K562 (cell line): ENCODE data around the gene HIVEP1. TPM values are rescaled to one million over a fixed set of nuclear protein-coding genes. Genes with fewer than 3 reads are reported as not detected.

Experiments used
- ATAC-seq: fragments of 200-7000 bp; cut with Tn5 transposase; 3 replicates; pipeline ENCODE4 v1.9.1; 2020; ENCODE audit warnings: moderate library complexity
- BruUV-seq: library from RNA; stranded (reverse); fragments of 400-500 nt; replicated peaks from 2 replicates; lab custom pipeline; 2021; lab: Mats Ljungman, UMichigan
- CTCF ChIA-PET: fragments of 300-600 bp; formaldehyde crosslinking; extraction: SDS; loops from one replicate; lab custom pipeline; 2021; ENCODE audit warnings: low intra/inter-chr PET ratio; lab: Yijun Ruan, JAX
- POLR2A ChIA-PET: fragments of 300-600, 350-650 bp; sonication (Branson Sonifier 250); formaldehyde crosslinking; extraction: SDS; loops from one replicate; lab custom pipeline; 2021; ENCODE audit warnings: antibody characterized with exemption, inconsistent platforms; lab: Yijun Ruan, JAX
- DNase-seq, 4 experiments: peaks; one replicate each; pipeline versions ENCODE4 v3.0.0 to v3.0.0-alpha.2; 2011 to 2018; ENCODE audit warnings: low spot score in 3 of 4, mixed read lengths in 3 of 4; ENCODE audit errors: extremely low read depth in 1 of 4
- FAIRE-seq: peaks from 2 replicates; lab custom pipeline; 2011; peaks lifted over from hg19 to GRCh38; lab: Jason Lieb, UNC
- H2AFZ ChIP-seq: 2 replicates; pipeline ENCODE4 v1.6.0; 2011; ENCODE audit warnings: low read depth, low read length, control low read depth, inconsistent platforms
- H3K27ac ChIP-seq: fragments of 200-600 bp; 3 replicates; pipeline ENCODE4 v1.8.0; 2011; ENCODE audit warnings: low read depth, mild to moderate bottlenecking, control low read depth, inconsistent platforms, low read length, moderate library complexity, mixed read lengths; ENCODE audit errors: extremely low read depth
- H3K27me3 ChIP-seq, 2 experiments: fragments of 300-600 bp in 1 of 2; 2 replicates in 1 of 2; 3 replicates in 1 of 2; pipeline versions ENCODE4 v1.6.0 to v1.8.0; 2011; ENCODE audit warnings: inconsistent platforms in 2 of 2, low read length in 2 of 2, mild to moderate bottlenecking in 1 of 2, mixed read lengths in 1 of 2, moderate library complexity in 1 of 2; ENCODE audit not compliant: control insufficient read depth in 2 of 2, insufficient read depth in 2 of 2
- H3K36me3 ChIP-seq: fragments of 300-600 bp; 3 replicates; pipeline ENCODE4 v1.8.0; 2011; ENCODE audit warnings: mild to moderate bottlenecking, low read length, inconsistent platforms; ENCODE audit not compliant: control insufficient read depth, insufficient read depth
- H3K4me1 ChIP-seq, 2 experiments: fragments of 200-600 bp in 1 of 2; replicated peaks in 1 of 2; 2 replicates in 1 of 2; 3 replicates in 1 of 2; pipeline versions ENCODE4 v1.5.1 to v1.8.0; 2011; ENCODE audit warnings: inconsistent platforms in 2 of 2, low read length in 2 of 2, mild to moderate bottlenecking in 1 of 2, mixed read lengths in 1 of 2, moderate library complexity in 1 of 2; ENCODE audit not compliant: control insufficient read depth in 2 of 2, insufficient read depth in 2 of 2
- H3K4me2 ChIP-seq: 2 replicates; pipeline ENCODE4 v1.6.1; 2011; ENCODE audit warnings: low read length, control low read depth, inconsistent platforms, mixed read lengths; ENCODE audit not compliant: insufficient read depth
- H3K4me3 ChIP-seq: fragments of 200-600 bp; sonication (generic), shearing (Covaris generic); 2 replicates; pipeline ENCODE4 v1.5.1; 2016; ENCODE audit warnings: control low read depth, inconsistent platforms
- H3K79me2 ChIP-seq: fragments of 200-600 bp; 3 replicates; pipeline ENCODE4 v1.8.0; 2011; ENCODE audit warnings: low read length, inconsistent platforms; ENCODE audit not compliant: control insufficient read depth, insufficient read depth
- H3K9ac ChIP-seq, 2 experiments: 2 replicates each; pipeline versions ENCODE4 v1.6.0 to v1.6.1; 2011; ENCODE audit warnings: low read depth in 2 of 2, low read length in 2 of 2, control low read depth in 1 of 2, inconsistent platforms in 1 of 2, mild to moderate bottlenecking in 1 of 2, mixed read lengths in 1 of 2; ENCODE audit not compliant: insufficient read depth in 1 of 2
- H3K9me1 ChIP-seq: one replicate; pipeline ENCODE4 v1.6.0; 2011; ENCODE audit warnings: inconsistent platforms, mild to moderate bottlenecking, low read length, moderate library complexity; ENCODE audit not compliant: control insufficient read depth, insufficient read depth
- H3K9me3 ChIP-seq: replicated peaks from 2 replicates; pipeline ENCODE4 v1.5.1; 2011; ENCODE audit warnings: low read depth, low read length, inconsistent platforms; ENCODE audit not compliant: control insufficient read depth, insufficient read depth
- H4K20me1 ChIP-seq: replicated peaks from 2 replicates; pipeline ENCODE4 v1.6.1; 2011; ENCODE audit warnings: low read length, inconsistent platforms, mixed read lengths; ENCODE audit not compliant: control insufficient read depth, insufficient read depth
- ATF1 ChIP-seq, 2 experiments: fragments of 450-650 bp in 1 of 2; IDR thresholded peaks; 2 replicates each; pipeline ENCODE4 v1.6.1; 2016; ENCODE audit warnings: missing compliant biosample characterization in 1 of 2, missing genetic modification characterization in 1 of 2
- BCL6 ChIP-seq: fragments of 250-450 bp; sonication (Bioruptor Pico); IDR thresholded peaks from 2 replicates; pipeline ENCODE4 v1.4.0; 2020
- BRF2 ChIP-seq: IDR thresholded peaks from 3 replicates; pipeline ENCODE4 v1.6.1; 2011; ENCODE audit warnings: borderline replicate concordance, mild to moderate bottlenecking; ENCODE audit not compliant: insufficient read length, insufficient read depth
- CHD2 ChIP-seq: IDR thresholded peaks from 2 replicates; pipeline ENCODE4 v1.6.1; 2011; ENCODE audit warnings: low read depth, low read length
- CXXC5 ChIP-seq: fragments of 250-450 bp; sonication (Bioruptor Pico); IDR thresholded peaks from 2 replicates; pipeline ENCODE4 v1.8.0; 2022; ENCODE audit warnings: inconsistent platforms, mild to moderate bottlenecking, moderate library complexity
- EHMT2 ChIP-seq: fragments of 450-650 bp; IDR thresholded peaks from 2 replicates; pipeline ENCODE4 v1.6.1; 2018; ENCODE audit warnings: antibody characterized with exemption
- HCFC1 ChIP-seq: IDR thresholded peaks from 2 replicates; pipeline ENCODE4 v1.6.1; 2012; ENCODE audit warnings: low read depth, low read length, improper control_type of control experiment
- MYC ChIP-seq, 2 experiments: fragments of 250-450 bp in 1 of 2; sonication (Bioruptor Pico) in 1 of 2; IDR thresholded peaks; 2 replicates each; pipeline versions ENCODE4 v1.5.1 to v1.6.1; 2012 to 2021; ENCODE audit warnings: low read depth in 2 of 2, borderline replicate concordance in 1 of 2, improper control_type of control experiment in 1 of 2, low read length in 1 of 2, mild to moderate bottlenecking in 1 of 2, moderate library complexity in 1 of 2
- NONO ChIP-seq, 2 experiments: fragments of 200-400 bp in 1 of 2; fragments of 450-650 bp in 1 of 2; formaldehyde crosslinking in 1 of 2; IDR thresholded peaks; 2 replicates each; pipeline ENCODE4 v1.6.1; 2017; ENCODE audit warnings: low read depth in 2 of 2, mild to moderate bottlenecking in 2 of 2, moderate library complexity in 2 of 2, low read length in 1 of 2
- NR0B1 ChIP-seq: fragments of 450-650 bp; IDR thresholded peaks from one replicate; pipeline ENCODE4 v1.6.1; 2018; ENCODE audit warnings: mild to moderate bottlenecking, moderate library complexity; ENCODE audit not compliant: partially characterized antibody
- PTRF ChIP-seq: fragments of 450-650 bp; IDR thresholded peaks from 2 replicates; pipeline ENCODE4 v1.6.1; 2016; ENCODE audit warnings: mild to moderate bottlenecking, missing genetic modification characterization, missing compliant biosample characterization
- ZNF184 ChIP-seq: sonication (generic); formaldehyde crosslinking; IDR thresholded peaks from 2 replicates; pipeline ENCODE4 v1.5.0; 2020; ENCODE audit warnings: missing genetic modification reagents
- ZNF277 ChIP-seq: fragments of 250-450 bp; sonication (Bioruptor Pico); IDR thresholded peaks from 2 replicates; pipeline ENCODE4 v1.8.0; 2022; ENCODE audit warnings: inconsistent platforms, mild to moderate bottlenecking, moderate library complexity, borderline replicate concordance
- WGBS: fragments of 100-300 bp; shearing (Covaris generic); methylation state at CpG from one replicate; pipeline ENCODE4 v1.1.6; 2016; ENCODE audit warnings: low coverage, mixed read lengths; ENCODE audit not compliant: insufficient coverage; ENCODE audit errors: missing lambda C conversion rate; 5-methylcytosine and 5-hydroxymethylcytosine counted together
- in situ Hi-C: fragments of 300-500 bp; cut with MboI; formaldehyde crosslinking; loops from 4 replicates; pipeline ENCODE4 v1.15.0; 2018; ENCODE audit warnings: inconsistent platforms, mixed read lengths
- intact Hi-C: fragments of 100-400 bp; cut with micrococcal nuclease; formaldehyde crosslinking; loops from 2 replicates; pipeline ENCODE4 v1.14.2; 2022
- polyA plus RNA-seq, 8 experiments: library from polyadenylated mRNA; depleted of rRNA in 4 of 8; stranded (reverse) in 5 of 8; unstranded in 3 of 8; fragments of >200 nt; fragmentation: Nextera tagmentation in 2 of 8; fragmentation: Illumina TruSeq in 1 of 8; extraction: Ambion mirVana in 2 of 8; extraction: Trizol in 1 of 8; gene quantifications; 2 replicates each; pipeline versions ENCODE4 v1.2.1 to v1.2.3, GENCODE V29; 2011 to 2014; ENCODE audit warnings: inconsistent platforms in 1 of 8, missing spikeins in 1 of 8
- total RNA-seq, 7 experiments: library from RNA; depleted of rRNA in 6 of 7; stranded (reverse); fragments of >200 nt in 6 of 7; fragmentation: Illumina TruSeq in 2 of 7; extraction: Trizol in 2 of 7; gene quantifications; 2 replicates each; pipeline versions ENCODE4 v1.2.1 to v1.2.3, GENCODE V29; 2011 to 2021; ENCODE audit warnings: low replicate concordance in 1 of 7
- TF ChIP-seq, protein P1 (sequence below), 2 experiments: IDR thresholded peaks; 2 replicates each; pipeline ENCODE4 v1.6.1; 2012; ENCODE audit warnings: improper control_type of control experiment in 2 of 2, low read depth in 2 of 2, low read length in 2 of 2, borderline replicate concordance in 1 of 2

The HIVEP1 gene
- total and polyA plus RNA-seq, 9 of the 15 experiments (the other 6 are each of a cell fraction or from before 2014, with no cell fraction given): 6.0 to 33.3 (median 21.7) TPM

DNA sequence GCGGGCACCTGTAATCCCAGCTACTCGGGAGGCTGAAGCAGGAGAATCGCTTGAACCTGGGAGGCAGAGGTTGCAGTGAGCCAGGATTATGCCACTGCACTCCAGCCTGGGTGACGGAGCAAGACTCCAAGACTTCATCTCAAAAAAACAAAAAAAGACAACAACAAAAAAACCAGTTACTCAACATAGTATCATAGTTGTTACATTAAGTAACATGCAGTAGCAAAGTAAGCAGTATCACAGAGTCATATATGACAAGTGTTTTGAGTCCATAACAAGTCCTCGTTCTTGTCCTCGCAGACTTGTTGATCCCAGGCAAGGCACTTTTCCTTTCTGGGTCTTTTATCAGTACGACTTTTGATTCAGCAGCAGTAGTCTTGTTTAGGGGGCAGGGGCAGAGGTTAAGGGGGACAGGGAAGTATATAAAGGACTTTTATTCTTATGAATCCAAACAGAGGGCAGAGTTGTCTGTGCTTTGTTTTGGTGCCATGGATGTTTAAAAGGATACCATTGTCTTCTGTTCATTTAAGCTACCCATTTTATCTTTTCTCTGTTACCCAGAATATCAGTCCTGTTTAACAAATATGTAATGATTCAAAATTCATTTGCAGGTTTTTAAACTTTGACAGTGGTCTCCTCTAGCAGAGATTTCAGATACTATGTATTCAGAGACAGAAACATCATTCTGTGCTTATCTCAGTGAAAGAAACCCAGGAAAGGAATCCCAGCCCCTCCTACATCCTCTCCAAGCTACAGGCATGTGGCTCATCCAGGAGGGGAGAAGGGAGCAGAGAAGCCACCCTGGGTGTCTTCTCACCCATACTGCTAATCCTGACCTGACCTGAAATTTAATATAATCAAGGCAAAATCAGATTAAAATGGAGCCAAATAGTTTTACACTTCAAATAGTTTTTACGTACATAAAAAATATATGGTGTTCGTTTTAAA, 140.2 kb downstream of the HIVEP1 start:
- intact Hi-C loops: loop anchor here (10.0 kb wide), 1 partner anchor 453 kb away; no protein-coding TSS in a partner anchor
- no TSS peak for BruUV-seq
- no peak overlapping the region for H3K9ac ChIP-seq
- H3K4me1 ChIP-seq: no peaks in the 10 kb centered on the region
- no peak overlapping the region for H3K4me2 ChIP-seq
- DNase-seq: no peak
- no peak for FAIRE-seq
- WGBS: 80% methylated on average over 9 of the region's 9 CpGs
- ATAC-seq: no peak
- H2AFZ ChIP-seq: no peak overlapping the region
- no peaks in the 10 kb centered on the region for H3K9me3 ChIP-seq
- no peak overlapping the region for H3K4me3 ChIP-seq
- no peaks in the 10 kb centered on the region for H3K27me3 ChIP-seq
- ChIA-PET POLR2A (interaction anchor here (0.6 kb wide), 1 partner anchor 96 kb away, joined by 5 read pairs; no protein-coding TSS in a partner anchor), CTCF (no interaction called here)
- in situ Hi-C loops: no loop called here
- H3K9me1 ChIP-seq: no peaks in the 10 kb centered on the region
- H4K20me1 ChIP-seq: no peaks in the 10 kb centered on the region
- H3K79me2 ChIP-seq: no peaks in the 10 kb centered on the region; the same call in 2 of the 3 replicates
- no peak overlapping the region for H3K27ac ChIP-seq
- peaks cover 29% of the 10 kb centered on the region for H3K36me3 ChIP-seq
- TF ChIP-seq, protein P1, sequence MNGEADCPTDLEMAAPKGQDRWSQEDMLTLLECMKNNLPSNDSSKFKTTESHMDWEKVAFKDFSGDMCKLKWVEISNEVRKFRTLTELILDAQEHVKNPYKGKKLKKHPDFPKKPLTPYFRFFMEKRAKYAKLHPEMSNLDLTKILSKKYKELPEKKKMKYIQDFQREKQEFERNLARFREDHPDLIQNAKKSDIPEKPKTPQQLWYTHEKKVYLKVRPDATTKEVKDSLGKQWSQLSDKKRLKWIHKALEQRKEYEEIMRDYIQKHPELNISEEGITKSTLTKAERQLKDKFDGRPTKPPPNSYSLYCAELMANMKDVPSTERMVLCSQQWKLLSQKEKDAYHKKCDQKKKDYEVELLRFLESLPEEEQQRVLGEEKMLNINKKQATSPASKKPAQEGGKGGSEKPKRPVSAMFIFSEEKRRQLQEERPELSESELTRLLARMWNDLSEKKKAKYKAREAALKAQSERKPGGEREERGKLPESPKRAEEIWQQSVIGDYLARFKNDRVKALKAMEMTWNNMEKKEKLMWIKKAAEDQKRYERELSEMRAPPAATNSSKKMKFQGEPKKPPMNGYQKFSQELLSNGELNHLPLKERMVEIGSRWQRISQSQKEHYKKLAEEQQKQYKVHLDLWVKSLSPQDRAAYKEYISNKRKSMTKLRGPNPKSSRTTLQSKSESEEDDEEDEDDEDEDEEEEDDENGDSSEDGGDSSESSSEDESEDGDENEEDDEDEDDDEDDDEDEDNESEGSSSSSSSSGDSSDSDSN (IDR thresholded peaks at IDR 0.05; ENCODE audit: borderline replicate concordance in 1 of 2, low read depth in 2 of 2, low read length in 2 of 2): no peak
- TF ChIP-seq NONO (IDR thresholded peaks at IDR 0.05; ENCODE audit: low read depth in 2 of 2, low read length in 1 of 2) (no peak), CXXC5 (CRISPR knock-in tag) (no peak), ZNF277 (CRISPR knock-in tag) (no peak), ATF1 (CRISPR knock-in tag; IDR thresholded peaks at IDR 0.05) (no peak), ATF1 (tag; IDR thresholded peaks at IDR 0.05) (no peak), BCL6 (CRISPR knock-in tag) (no peak), PTRF (tag) (no peak), ZNF184 (CRISPR knock-in tag) (no peak), BRF2 (no peak), MYC (IDR thresholded peaks at IDR 0.05; ENCODE audit: low read depth, low read length) (no peak), MYC (CRISPR knock-in tag; IDR thresholded peaks at IDR 0.05; ENCODE audit: borderline replicate concordance, low read depth) (no peak), CHD2 (no peak), HCFC1 (no peak), NR0B1 (no peak), EHMT2 (no peak)
